ENCODE data around the gene MAEA. TPM values are rescaled to one million over a fixed set of nuclear protein-coding genes. Genes with fewer than 3 reads are reported as not detected.
A peak's percentile ranks its signal among the peaks of the same experiment; 100 is the strongest.

MAEA gene
- total RNA-seq (2013; cell fraction: nucleolus; rRNA removed), result 57.4 and 73.6 TPM in 2 replicates
- total RNA-seq (2014; rRNA removed), result 47.1 and 52.1 TPM in 2 replicates
- total RNA-seq (2014; rRNA removed; fragmentation: Illumina TruSeq; extraction: Trizol), result 19.2 and 23.9 TPM in 2 replicates
- total RNA-seq (2021), result 61.7 and 63.1 TPM in 2 replicates
- 13.5 TPM for polyA plus RNA-seq (2011; ENCODE audit: low read depth)
- polyA plus RNA-seq (2011; rRNA removed), result 35.0 and 57.0 TPM in 2 replicates
- 70.9 and 100 TPM in 2 replicates for polyA plus RNA-seq (2011; cell fraction: cytosol; rRNA removed)
- polyA plus RNA-seq (2011; cell fraction: nucleus; rRNA removed), result 236 and 285 TPM in 2 replicates
- 33.4 and 36.2 TPM in 2 replicates for polyA plus RNA-seq (2012)
- 8.8 and 21.4 TPM in 2 replicates for polyA plus RNA-seq (2014; fragmentation: Illumina TruSeq; extraction: Trizol)
- polyA plus RNA-seq (2014; fragmentation: Nextera tagmentation; extraction: Ambion mirVana), result 1 to 10 TPM; 3.6 to 7.5 TPM
- polyA plus RNA-seq (2014; rRNA removed), result 63.7 and 67.3 TPM in 2 replicates
- 10 to 100 TPM; 63.6 to 67.1 TPM for polyA plus RNA-seq (2016; fragmentation: Nextera tagmentation; extraction: Ambion mirVana)
- 27.7 and 52.1 TPM in 2 replicates for polyA minus RNA-seq (2011; rRNA and poly(A)+ RNA removed)
- polyA minus RNA-seq (2011; cell fraction: cytosol; rRNA and poly(A)+ RNA removed), result 26.6 and 31.9 TPM in 2 replicates
- polyA minus RNA-seq (2011; cell fraction: nucleus; rRNA and poly(A)+ RNA removed), result 42.7 and 54.5 TPM in 2 replicates
- Bru-seq, nascent RNA, result percentile 71 among the genes with signal in this experiment
- percentile 76 among the genes with signal in this experiment for BruChase-seq, experiment 1, labeled RNA remaining after a 6-hour chase
- BruChase-seq, experiment 2, labeled RNA remaining after a 2-hour chase, result percentile 75 among the genes with signal in this experiment
- long read RNA-seq, experiment 1, transcript MAEA-202 (9 exons, 2,222 nt), result major isoform, 72 of 81 reads
- long read RNA-seq, experiment 1, partial matches to known transcripts, result 3 of 81 reads
- long read RNA-seq, experiment 1, other reads (novel, unspliced or antisense), result 6 of 81 reads
- long read RNA-seq, experiment 2, transcript MAEA-202 (9 exons, 2,222 nt), result major isoform, 186 of 215 reads
- long read RNA-seq, experiment 2, partial matches to known transcripts, result 21 of 215 reads
- long read RNA-seq, experiment 2, other reads (novel, unspliced or antisense), result 6 of 215 reads

- ChIA-PET CTCF (interaction anchor here (0.6 to 2.2 kb wide), 8 partner anchors 12 to 403 kb away, joined by 3 to 12 read pairs (median 3); no protein-coding TSS in a partner anchor), SMC1A (ENCODE audit: uncharacterized antibody, unreplicated experiment) (interaction anchor here (1.4 to 3.0 kb wide), 3 partner anchors 20 to 106 kb away, joined by 3 to 15 read pairs (median 8); partner anchors contain the start of gene UVSSA), RAD21 (ENCODE audit: unreplicated experiment) (interaction anchor here (0.6 to 3.4 kb wide), 5 partner anchors 22 to 159 kb away, joined by 3 to 28 read pairs (median 4); partner anchors contain the start of gene UVSSA), POLR2A (interaction anchor here (1.2 to 2.1 kb wide), 4 partner anchors 20 to 508 kb away, joined by 4 to 9 read pairs (median 8); partner anchors contain the start of genes CTBP1 and UVSSA)
- 3% methylated on average over 81 of the region's 95 CpGs for WGBS (ENCODE audit: insufficient coverage, insufficient replicate concordance, low lambda C conversion rate, missing lambda C conversion rate)
- H3K9me3 ChIP-seq (replicated peaks; ENCODE audit: control insufficient read depth, insufficient read depth, low read length), result no peaks in the 10 kb centered on the region; the same call in 1 of the 3 replicates
- peaks cover 44% of the 10 kb centered on the region for H3K79me2 ChIP-seq (ENCODE audit: control insufficient read depth, insufficient read depth, low read length)
- TSS peak; percentile 99 for BruUV-seq (replicated peaks)
- in situ Hi-C loops (cut with MboI) (loop anchor here (5.0 kb wide), 1 partner anchor 58 kb away; the partner anchor contains the start of gene UVSSA), intact Hi-C loops (cut with micrococcal nuclease; ENCODE audit: unreplicated experiment) (loop anchor here (1.0 to 5.0 kb wide), 2 partner anchors 58 to 159 kb away; partner anchors contain the start of gene UVSSA)
- ATAC-seq, result peak; percentile 98
- H3K27ac ChIP-seq (ENCODE audit: control insufficient read depth, insufficient read depth), result peak within 1 kb of the TSS; percentile 78
- H3K4me3 ChIP-seq, result peak within 1 kb of the TSS; percentile 87
- H3K9ac ChIP-seq (ENCODE audit: control insufficient read depth, insufficient read depth, low read length), result peak within 1 kb of the TSS; percentile 87
- no peaks in the 10 kb centered on the region for H4K20me1 ChIP-seq (ENCODE audit: control insufficient read depth, insufficient read depth)
- no peaks in the 10 kb centered on the region for H3K27me3 ChIP-seq (replicated peaks in 1 of 2; ENCODE audit: control insufficient read depth in 2 of 2, insufficient read depth in 2 of 2, low read length in 1 of 2)
- H3K36me3 ChIP-seq (ENCODE audit: control insufficient read depth in 2 of 2, insufficient read depth in 2 of 2, low read length in 1 of 2), result no peaks in the 10 kb centered on the region; a peak in 1 of 4 replicates
- peak within 1 kb of the TSS; percentile 46 for H3K4me2 ChIP-seq (ENCODE audit: control insufficient read depth, insufficient read depth)
- H2AFZ ChIP-seq (ENCODE audit: control insufficient read depth, low read depth, low read length), result peak within 1 kb of the TSS; percentile 40
- DNase-seq (ENCODE audit: low read depth, low spot score), result peak; percentile 83
- peaks cover 19% of the 10 kb centered on the region for H3K4me1 ChIP-seq (ENCODE audit: control insufficient read depth, insufficient read depth, low read length)
- FAIRE-seq, result peak; percentile 99
- TF ChIP-seq MAX (IDR thresholded peaks at IDR 0.05; ENCODE audit: low read depth, low read length) (peak; percentile 16), RBBP5 (conservative IDR thresholded peaks at IDR 0.05) (no peak), ZNF207 (IDR thresholded peaks at IDR 0.05; ENCODE audit: borderline replicate concordance) (no peak), MEF2A (IDR thresholded peaks at IDR 0.05; ENCODE audit: insufficient read depth, low read depth, low read length) (no peak), POLR2A (IDR thresholded peaks at IDR 0.05; ENCODE audit: low read depth, low read length) (peak; percentile 95), CTCF (IDR thresholded peaks at IDR 0.05 in 2 of 3, conservative IDR thresholded peaks at IDR 0.05 in 1 of 3; ENCODE audit: control insufficient read depth in 2 of 3, extremely low read depth in 1 of 3, insufficient read depth in 1 of 3, low read depth in 3 of 3, low read length in 3 of 3) (no peak), STAT1 (conservative IDR thresholded peaks at IDR 0.05) (no peak)
- TF ChIP-seq, protein P1, sequence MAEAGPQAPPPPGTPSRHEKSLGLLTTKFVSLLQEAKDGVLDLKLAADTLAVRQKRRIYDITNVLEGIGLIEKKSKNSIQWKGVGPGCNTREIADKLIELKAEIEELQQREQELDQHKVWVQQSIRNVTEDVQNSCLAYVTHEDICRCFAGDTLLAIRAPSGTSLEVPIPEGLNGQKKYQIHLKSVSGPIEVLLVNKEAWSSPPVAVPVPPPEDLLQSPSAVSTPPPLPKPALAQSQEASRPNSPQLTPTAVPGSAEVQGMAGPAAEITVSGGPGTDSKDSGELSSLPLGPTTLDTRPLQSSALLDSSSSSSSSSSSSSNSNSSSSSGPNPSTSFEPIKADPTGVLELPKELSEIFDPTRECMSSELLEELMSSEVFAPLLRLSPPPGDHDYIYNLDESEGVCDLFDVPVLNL (IDR thresholded peaks at IDR 0.05; ENCODE audit: low read depth, low read length), result peak; percentile 91
- TF ChIP-seq, protein P2, sequence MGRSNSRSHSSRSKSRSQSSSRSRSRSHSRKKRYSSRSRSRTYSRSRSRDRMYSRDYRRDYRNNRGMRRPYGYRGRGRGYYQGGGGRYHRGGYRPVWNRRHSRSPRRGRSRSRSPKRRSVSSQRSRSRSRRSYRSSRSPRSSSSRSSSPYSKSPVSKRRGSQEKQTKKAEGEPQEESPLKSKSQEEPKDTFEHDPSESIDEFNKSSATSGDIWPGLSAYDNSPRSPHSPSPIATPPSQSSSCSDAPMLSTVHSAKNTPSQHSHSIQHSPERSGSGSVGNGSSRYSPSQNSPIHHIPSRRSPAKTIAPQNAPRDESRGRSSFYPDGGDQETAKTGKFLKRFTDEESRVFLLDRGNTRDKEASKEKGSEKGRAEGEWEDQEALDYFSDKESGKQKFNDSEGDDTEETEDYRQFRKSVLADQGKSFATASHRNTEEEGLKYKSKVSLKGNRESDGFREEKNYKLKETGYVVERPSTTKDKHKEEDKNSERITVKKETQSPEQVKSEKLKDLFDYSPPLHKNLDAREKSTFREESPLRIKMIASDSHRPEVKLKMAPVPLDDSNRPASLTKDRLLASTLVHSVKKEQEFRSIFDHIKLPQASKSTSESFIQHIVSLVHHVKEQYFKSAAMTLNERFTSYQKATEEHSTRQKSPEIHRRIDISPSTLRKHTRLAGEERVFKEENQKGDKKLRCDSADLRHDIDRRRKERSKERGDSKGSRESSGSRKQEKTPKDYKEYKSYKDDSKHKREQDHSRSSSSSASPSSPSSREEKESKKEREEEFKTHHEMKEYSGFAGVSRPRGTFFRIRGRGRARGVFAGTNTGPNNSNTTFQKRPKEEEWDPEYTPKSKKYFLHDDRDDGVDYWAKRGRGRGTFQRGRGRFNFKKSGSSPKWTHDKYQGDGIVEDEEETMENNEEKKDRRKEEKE (IDR thresholded peaks at IDR 0.05), result no peak
Observed at GRCh38 chr4:1289207-1290164, at the start of gene MAEA. Gene MAEA (plus strand): TSS chr4:1289891. CDS start chr4:1289914, 23 bp downstream.

Measured in GM12878 (cell line).